ENCODE results near the gene CAB39L. TPM values are rescaled to one million over a fixed set of nuclear protein-coding genes. Genes with fewer than 3 reads are reported as not detected.

CAB39L gene
- total RNA-seq, 4 donors from 2014 or later: 84.2 to 131 (median 114) TPM

DNA sequence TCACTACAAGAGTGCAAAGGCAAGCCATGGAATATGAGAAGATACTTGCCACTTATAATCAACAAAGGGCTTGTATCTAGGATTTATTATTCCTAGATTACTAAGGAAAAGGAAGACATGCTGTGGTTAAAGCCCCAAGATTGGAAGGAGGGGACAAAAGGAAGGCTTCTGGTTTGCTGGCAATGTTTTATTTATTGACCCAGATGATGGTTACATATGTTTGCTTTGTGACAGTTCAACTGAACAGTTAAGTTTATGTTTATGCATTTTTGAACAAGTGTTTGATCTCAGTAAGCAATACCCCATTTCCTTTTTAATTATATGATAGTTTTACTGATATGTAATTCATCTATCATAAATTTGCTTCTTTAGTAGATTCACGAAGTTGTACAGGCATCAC, 155.9 kb downstream of the CAB39L start:
- Histone ChIP-seq H3K27ac (no peak overlapping the region), H3K4me1 (peaks cover 0 to 14% (median 0%) of the 10 kb centered on the region in 3 donors), H3K27me3 (no peaks in the 10 kb centered on the region), H3K4me3 (no peak overlapping the region), H3K9me3 (no peaks in the 10 kb centered on the region), H3K36me3 (peaks cover 0 to 34% of the 10 kb centered on the region in 2 donors)
- ATAC-seq: no peak
- no peak for TF ChIP-seq POLR2A (IDR thresholded peaks at IDR 0.05)
- TF ChIP-seq EP300 (IDR thresholded peaks at IDR 0.05): no peak
- TF ChIP-seq, protein P1, sequence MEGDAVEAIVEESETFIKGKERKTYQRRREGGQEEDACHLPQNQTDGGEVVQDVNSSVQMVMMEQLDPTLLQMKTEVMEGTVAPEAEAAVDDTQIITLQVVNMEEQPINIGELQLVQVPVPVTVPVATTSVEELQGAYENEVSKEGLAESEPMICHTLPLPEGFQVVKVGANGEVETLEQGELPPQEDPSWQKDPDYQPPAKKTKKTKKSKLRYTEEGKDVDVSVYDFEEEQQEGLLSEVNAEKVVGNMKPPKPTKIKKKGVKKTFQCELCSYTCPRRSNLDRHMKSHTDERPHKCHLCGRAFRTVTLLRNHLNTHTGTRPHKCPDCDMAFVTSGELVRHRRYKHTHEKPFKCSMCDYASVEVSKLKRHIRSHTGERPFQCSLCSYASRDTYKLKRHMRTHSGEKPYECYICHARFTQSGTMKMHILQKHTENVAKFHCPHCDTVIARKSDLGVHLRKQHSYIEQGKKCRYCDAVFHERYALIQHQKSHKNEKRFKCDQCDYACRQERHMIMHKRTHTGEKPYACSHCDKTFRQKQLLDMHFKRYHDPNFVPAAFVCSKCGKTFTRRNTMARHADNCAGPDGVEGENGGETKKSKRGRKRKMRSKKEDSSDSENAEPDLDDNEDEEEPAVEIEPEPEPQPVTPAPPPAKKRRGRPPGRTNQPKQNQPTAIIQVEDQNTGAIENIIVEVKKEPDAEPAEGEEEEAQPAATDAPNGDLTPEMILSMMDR (IDR thresholded peaks at IDR 0.05): no peak
- TF ChIP-seq POLR2AphosphoS5 (IDR thresholded peaks at IDR 0.05): no peak
- 71 to 89% methylated on average over 1 of the region's 1 CpG for WGBS, 2 donors (ENCODE audit: low coverage in 1 of 2)

DNA sequence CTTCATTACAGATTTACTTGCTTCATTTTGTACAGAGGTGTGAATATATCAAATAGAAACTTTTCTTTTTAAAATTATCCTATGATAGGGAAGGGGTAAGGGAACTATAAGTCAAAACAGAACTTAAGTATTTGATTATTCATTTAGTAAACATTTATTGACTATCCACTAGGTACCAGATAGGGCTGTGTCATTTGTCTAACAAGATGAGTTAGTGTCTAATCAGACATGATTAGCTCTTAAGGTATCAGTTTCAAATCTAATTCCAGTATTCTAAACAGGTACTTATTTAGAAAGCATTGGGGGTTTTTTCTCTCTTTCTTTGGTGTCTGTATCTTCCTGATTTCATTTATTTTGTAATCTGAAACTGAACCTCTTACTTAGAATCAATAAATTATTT, 164.0 kb downstream of the CAB39L start:
- Histone ChIP-seq H3K4me1 (no peaks in the 10 kb centered on the region), H3K27me3 (no peaks in the 10 kb centered on the region), H3K27ac (no peak overlapping the region), H3K4me3 (no peak overlapping the region), H3K36me3 (peaks cover 0 to 47% of the 10 kb centered on the region in 2 donors), H3K9me3 (no peaks in the 10 kb centered on the region)
- no peak for TF ChIP-seq POLR2AphosphoS5 (IDR thresholded peaks at IDR 0.05)
- TF ChIP-seq POLR2A (IDR thresholded peaks at IDR 0.05): no peak
- TF ChIP-seq, protein P1 (IDR thresholded peaks at IDR 0.05): no peak
- TF ChIP-seq EP300 (IDR thresholded peaks at IDR 0.05): no peak
- no peak for ATAC-seq

DNA sequence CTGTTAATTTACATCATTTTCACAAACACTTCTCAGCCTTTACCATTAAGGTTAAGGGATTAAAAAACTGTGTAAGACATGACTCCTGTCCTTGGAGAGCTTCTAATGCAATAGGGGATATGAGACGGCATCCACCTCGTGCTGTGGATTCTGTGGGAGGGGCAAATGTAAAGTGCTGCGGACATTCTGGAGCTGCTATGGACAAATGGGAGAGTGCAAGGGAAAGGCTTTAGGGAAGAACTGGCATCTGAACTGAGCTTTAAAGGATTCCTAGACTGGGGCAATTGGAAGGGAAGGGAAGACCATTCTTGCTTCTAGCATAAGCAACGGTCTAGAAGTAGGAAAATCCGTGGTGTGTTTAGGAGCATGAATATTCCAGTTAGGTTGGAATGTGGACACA, 164.8 kb downstream of the CAB39L start:
- WGBS, 2 donors (ENCODE audit: low coverage in 1 of 2): 58 to 76% methylated on average over 4 to 5 of the region's 5 CpGs
- Histone ChIP-seq H3K4me3 (no peak overlapping the region), H3K27me3 (no peaks in the 10 kb centered on the region), H3K27ac (no peak overlapping the region), H3K4me1 (no peaks in the 10 kb centered on the region), H3K9me3 (no peaks in the 10 kb centered on the region), H3K36me3 (peaks cover 0 to 47% of the 10 kb centered on the region in 2 donors)
- TF ChIP-seq POLR2AphosphoS5 (IDR thresholded peaks at IDR 0.05): no peak
- TF ChIP-seq, protein P1 (IDR thresholded peaks at IDR 0.05): no peak
- no peak for ATAC-seq

DNA sequence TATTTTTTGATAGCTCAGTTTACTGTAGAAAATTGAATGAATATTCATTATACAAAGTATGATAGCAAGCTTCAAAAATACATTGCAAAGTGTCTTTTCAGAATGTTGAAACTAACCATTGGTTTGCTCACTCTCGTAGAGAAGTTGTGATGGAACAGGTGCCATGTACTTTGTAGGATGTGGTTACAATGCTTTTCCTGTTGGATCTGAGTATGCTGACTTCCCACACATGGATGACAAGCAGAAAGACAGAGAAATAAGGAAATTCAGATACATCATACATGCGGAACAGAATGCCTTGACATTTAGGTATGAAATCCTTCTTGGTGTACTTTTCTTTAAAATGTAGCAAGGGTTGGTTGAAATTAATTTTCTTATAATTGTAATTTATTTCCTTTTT, 165.7 kb downstream of the CAB39L start:
- TF ChIP-seq, protein P1 (IDR thresholded peaks at IDR 0.05): no peak
- Histone ChIP-seq H3K27ac (no peak overlapping the region), H3K9me3 (no peaks in the 10 kb centered on the region), H3K4me1 (no peaks in the 10 kb centered on the region), H3K4me3 (no peak overlapping the region), H3K36me3 (peaks cover 0 to 45% of the 10 kb centered on the region in 2 donors), H3K27me3 (no peaks in the 10 kb centered on the region)
- 86 to 100% methylated on average over 2 of the region's 2 CpGs for WGBS, 2 donors (ENCODE audit: low coverage in 1 of 2)
- no peak for ATAC-seq

DNA sequence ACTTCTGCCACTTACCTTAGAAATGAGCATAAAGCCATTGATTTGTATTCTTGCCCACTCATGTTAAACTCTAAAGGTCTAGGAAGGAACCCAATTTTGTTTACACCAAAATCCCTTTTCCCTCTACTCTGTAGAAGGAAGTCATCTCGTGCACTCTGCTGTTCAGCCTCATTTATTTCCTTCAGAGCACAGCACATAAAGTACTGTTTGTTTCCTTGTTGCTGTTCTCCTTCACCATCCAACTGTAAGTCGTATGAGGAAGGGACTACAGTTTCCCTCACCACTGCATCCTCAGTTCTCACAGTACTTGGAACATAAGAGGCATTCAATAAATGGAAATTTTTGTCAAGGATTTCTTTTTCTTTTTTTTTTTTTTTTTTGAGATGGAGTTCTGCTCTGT, 171.6 kb downstream of the CAB39L start:
- 70 to 72% methylated on average over 2 of the region's 2 CpGs for WGBS, 2 donors (ENCODE audit: low coverage in 1 of 2)
- H3K27me3 ChIP-seq: no peaks in the 10 kb centered on the region
- no peaks in the 10 kb centered on the region for H3K4me1 ChIP-seq
- no peak overlapping the region for H3K27ac ChIP-seq
- no peaks in the 10 kb centered on the region for H3K9me3 ChIP-seq
- TF ChIP-seq, protein P1 (IDR thresholded peaks at IDR 0.05): no peak
- TF ChIP-seq POLR2A (IDR thresholded peaks at IDR 0.05) (no peak), POLR2AphosphoS5 (IDR thresholded peaks at IDR 0.05) (no peak), EP300 (IDR thresholded peaks at IDR 0.05) (no peak)
- peaks cover 0 to 29% of the 10 kb centered on the region in 2 donors for H3K36me3 ChIP-seq
- H3K4me3 ChIP-seq: no peak overlapping the region
- ATAC-seq: no peak
